ENCODE data around the gene GNS.

DNA sequence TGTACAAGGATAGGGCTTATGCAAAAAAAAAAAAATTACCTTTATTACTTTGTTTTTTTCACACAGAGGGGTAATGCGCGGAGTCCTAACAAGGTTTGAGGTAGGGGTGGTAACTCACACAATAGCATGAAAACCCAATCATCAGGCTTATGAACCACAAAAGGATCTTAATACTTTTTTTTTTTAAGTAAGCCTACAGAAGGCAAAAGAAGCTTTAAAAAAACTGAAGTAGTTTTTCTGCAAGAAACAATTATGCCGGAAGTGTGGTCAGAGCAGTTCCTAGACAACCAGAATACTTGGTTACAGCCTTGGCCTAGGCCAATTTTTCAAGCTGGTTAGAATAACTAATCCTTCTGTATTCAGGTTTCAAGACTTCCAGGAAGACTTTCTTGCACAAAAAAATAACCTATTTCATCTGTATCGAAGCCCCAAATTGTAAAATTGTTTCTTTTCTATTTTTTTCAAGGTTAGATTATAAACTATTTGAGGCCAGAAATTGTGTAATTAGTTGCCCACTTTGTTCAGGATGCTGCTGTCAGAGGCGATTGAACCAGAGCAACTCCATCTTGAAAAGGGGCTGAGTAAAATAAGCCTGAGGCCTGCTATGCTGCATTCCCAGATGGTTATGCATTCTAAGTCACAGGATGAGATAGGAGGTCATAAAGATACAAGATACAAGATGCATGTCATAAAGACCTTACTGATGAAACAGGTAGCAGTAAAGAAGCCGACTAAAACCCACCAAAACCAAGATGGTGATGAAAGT, 1.8 kb upstream of the GNS start:
- TF ChIP-seq, protein P1, sequence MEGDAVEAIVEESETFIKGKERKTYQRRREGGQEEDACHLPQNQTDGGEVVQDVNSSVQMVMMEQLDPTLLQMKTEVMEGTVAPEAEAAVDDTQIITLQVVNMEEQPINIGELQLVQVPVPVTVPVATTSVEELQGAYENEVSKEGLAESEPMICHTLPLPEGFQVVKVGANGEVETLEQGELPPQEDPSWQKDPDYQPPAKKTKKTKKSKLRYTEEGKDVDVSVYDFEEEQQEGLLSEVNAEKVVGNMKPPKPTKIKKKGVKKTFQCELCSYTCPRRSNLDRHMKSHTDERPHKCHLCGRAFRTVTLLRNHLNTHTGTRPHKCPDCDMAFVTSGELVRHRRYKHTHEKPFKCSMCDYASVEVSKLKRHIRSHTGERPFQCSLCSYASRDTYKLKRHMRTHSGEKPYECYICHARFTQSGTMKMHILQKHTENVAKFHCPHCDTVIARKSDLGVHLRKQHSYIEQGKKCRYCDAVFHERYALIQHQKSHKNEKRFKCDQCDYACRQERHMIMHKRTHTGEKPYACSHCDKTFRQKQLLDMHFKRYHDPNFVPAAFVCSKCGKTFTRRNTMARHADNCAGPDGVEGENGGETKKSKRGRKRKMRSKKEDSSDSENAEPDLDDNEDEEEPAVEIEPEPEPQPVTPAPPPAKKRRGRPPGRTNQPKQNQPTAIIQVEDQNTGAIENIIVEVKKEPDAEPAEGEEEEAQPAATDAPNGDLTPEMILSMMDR (conservative IDR thresholded peaks at IDR 0.05): no peak
- TF ChIP-seq EZH2 (IDR thresholded peaks at IDR 0.05; ENCODE audit: low read depth): no peak

All from PC-9 (cell line).